Mammary epithelial cell (primary cell): Measurements from ENCODE around the gene CMTM1.

Experiments used
- CTCF ChIP-seq, 2 donors: IDR thresholded peaks in 1 of 2; conservative IDR thresholded peaks in 1 of 2; 2 replicates each; pipeline ENCODE4 v1.5.1; 2011 to 2012; ENCODE audit warnings: inconsistent platforms in 2 of 2, low read length in 2 of 2, mild to moderate bottlenecking in 2 of 2, control low read depth in 1 of 2, low read depth in 1 of 2; ENCODE audit not compliant: insufficient read depth in 1 of 2; ENCODE audit errors: extremely low read depth in 1 of 2
- EZH2 ChIP-seq: IDR thresholded peaks from 2 replicates; pipeline ENCODE4 v1.6.1; 2012; ENCODE audit warnings: low read length, inconsistent platforms, borderline replicate concordance

GRCh38 chr16:66548868-66549267 is 17.4 kb upstream of the CMTM1 start:
- TF ChIP-seq EZH2: no peak
- no peak for TF ChIP-seq CTCF (conservative IDR thresholded peaks at IDR 0.05 in 1 of 2, IDR thresholded peaks at IDR 0.05 in 1 of 2; ENCODE audit: extremely low read depth in 1 of 2, insufficient read depth in 1 of 2, low read depth in 1 of 2, low read length in 2 of 2)
